Lung (tissue), 12 donors: ENCODE measurements around the gene TRPM4. TPM values are rescaled to one million over a fixed set of nuclear protein-coding genes. Genes with fewer than 3 reads are reported as not detected.

Experiments used
- ATAC-seq: fragments of 200-7000 bp; cut with Tn5 transposase; one replicate; pipeline ENCODE4 v1.9.1; 2020; ENCODE audit warnings: moderate number of reproducible peaks; ENCODE audit not compliant: insufficient read depth, low FRiP score
- DNase-seq, 3 donors: peaks; one replicate each; pipeline ENCODE4 v3.0.0-alpha.2; 2013 to 2017
- H3K27ac ChIP-seq, 2 donors: one replicate each; pipeline ENCODE4 v1.5.1; 2013; ENCODE audit warnings: mild to moderate bottlenecking in 2 of 2, moderate library complexity in 2 of 2, control low read depth in 1 of 2, inconsistent platforms in 1 of 2, low read depth in 1 of 2, low read length in 1 of 2
- H3K27me3 ChIP-seq, 3 donors: one replicate each; pipeline ENCODE4 v1.5.1; 2013; ENCODE audit warnings: low read length in 2 of 3; ENCODE audit not compliant: control insufficient read depth in 3 of 3, insufficient read depth in 3 of 3
- H3K36me3 ChIP-seq, 4 donors: one replicate each; pipeline ENCODE4 v1.5.1; 2013; ENCODE audit warnings: low read length in 4 of 4, mild to moderate bottlenecking in 1 of 4, moderate library complexity in 1 of 4; ENCODE audit not compliant: control insufficient read depth in 4 of 4, insufficient read depth in 4 of 4
- H3K4me1 ChIP-seq, 5 donors: one replicate each; pipeline ENCODE4 v1.5.1; 2013; ENCODE audit warnings: low read length in 5 of 5, mild to moderate bottlenecking in 2 of 5, moderate library complexity in 1 of 5; ENCODE audit not compliant: control insufficient read depth in 5 of 5, insufficient read depth in 5 of 5
- H3K4me3 ChIP-seq: one replicate; pipeline ENCODE4 v1.5.1; 2013; ENCODE audit warnings: mild to moderate bottlenecking, control low read depth, moderate library complexity
- H3K9ac ChIP-seq, 2 donors: one replicate each; pipeline ENCODE4 v1.5.1; 2013; ENCODE audit warnings: low read length in 2 of 2, control low read depth in 1 of 2; ENCODE audit not compliant: insufficient read depth in 1 of 2
- H3K9me3 ChIP-seq, 4 donors: one replicate each; pipeline ENCODE4 v1.5.1; 2013; ENCODE audit warnings: low read length in 3 of 4, mild to moderate bottlenecking in 1 of 4, moderate library complexity in 1 of 4; ENCODE audit not compliant: control insufficient read depth in 4 of 4, insufficient read depth in 3 of 4
- CTCF ChIP-seq: IDR thresholded peaks from 2 replicates; pipeline ENCODE4 v1.5.1; 2012; ENCODE audit warnings: mild to moderate bottlenecking; ENCODE audit errors: control extremely low read depth, extremely low read depth
- WGBS, 2 donors: extraction: QIAGEN DNeasy Blood & Tissue Kit; methylation state at CpG; one replicate each; pipeline ENCODE4 v1.1.7; 2013; 5-methylcytosine and 5-hydroxymethylcytosine counted together
- polyA plus RNA-seq, 2 donors: library from polyadenylated mRNA; stranded (reverse); fragments of 200-250 nt; gene quantifications; one replicate each; pipeline ENCODE4 v1.2.1, GENCODE V29; 2013
- total RNA-seq, 2 donors: library from RNA; depleted of rRNA in 1 of 2; stranded (reverse); fragments of >200 nt in 1 of 2; gene quantifications; one replicate each; pipeline ENCODE4 v1.2.1, GENCODE V29; 2014 to 2021
- donor health status: control.
- donor health status: control.
- donor health status: Bipolar disorder and iron deficiency.
- donor health status: healthy.
- donor health status: DM: yes; HTN: yes; CAD: no.

Gene TRPM4
- total and polyA plus RNA-seq, 4 donors: 15.6 to 70.1 (median 22.4) TPM

DNA sequence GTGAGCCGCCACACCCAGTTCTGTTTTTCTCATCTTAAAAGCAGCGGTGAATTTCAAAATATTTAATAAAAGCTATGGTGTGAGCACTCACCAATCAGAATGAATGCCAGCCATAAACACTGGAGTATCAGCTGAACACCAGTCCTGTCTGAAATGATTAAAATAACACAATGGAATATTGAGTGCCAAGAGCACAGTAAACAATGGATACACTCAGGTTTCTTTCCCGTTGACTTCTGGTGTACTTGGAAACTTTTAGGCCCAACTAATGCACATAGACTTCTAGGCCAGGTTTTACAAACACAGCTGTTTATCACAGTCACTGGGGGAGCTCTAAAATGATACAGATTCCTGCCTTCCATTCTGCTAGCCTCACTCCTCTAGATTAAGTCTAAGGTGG is 99.1 kb downstream of the TRPM4 start:
- Histone ChIP-seq H3K9ac (no peak overlapping the region), H3K27me3 (no peaks in the 10 kb centered on the region), H3K9me3 (peaks cover 0 to 10% (median 7%) of the 10 kb centered on the region in 4 donors), H3K27ac (no peak overlapping the region), H3K4me3 (no peak overlapping the region), H3K36me3 (no peaks in the 10 kb centered on the region), H3K4me1 (no peaks in the 10 kb centered on the region)
- ATAC-seq (no peak), DNase-seq (no peak)
- TF ChIP-seq CTCF: no peak
- 67 to 77% methylated on average over 3 of the region's 3 CpGs for WGBS, 2 donors

Other genes with a start within 250 kb of the TRPM4 start
- 1 to 10 TPM in 1 of 2 donors, under 1 TPM in 1; 0.51 to 2.8 TPM for gene DHDH, start 224.1 kb upstream of the TRPM4 start, total RNA-seq
- gene DHDH, start 224.1 kb upstream of the TRPM4 start, polyA plus RNA-seq: 1 to 10 TPM in 1 of 2 donors, under 1 TPM in 1; 1.00 to 6.0 TPM
- 100 to 1,000 TPM in 1 of 2 donors, 10 to 100 TPM in 1; 25.9 to 109 TPM for gene BAX, start 202.9 kb upstream of the TRPM4 start, total RNA-seq
- 100 to 1,000 TPM in 1 of 2 donors, 10 to 100 TPM in 1; 99.0 to 121 TPM for gene BAX, start 202.9 kb upstream of the TRPM4 start, polyA plus RNA-seq
- 1,000 to 10,000 TPM; 2,880 to 6,540 TPM for gene FTL, start 192.5 kb upstream of the TRPM4 start, total RNA-seq
- over 10,000 TPM; 17,775 to 22,369 TPM for gene FTL, start 192.5 kb upstream of the TRPM4 start, polyA plus RNA-seq
- gene GYS1, start 164.5 kb upstream of the TRPM4 start, total RNA-seq: 10 to 100 TPM; 34.1 to 49.7 TPM
- gene GYS1, start 164.5 kb upstream of the TRPM4 start, polyA plus RNA-seq: 10 to 100 TPM; 22.7 to 29.7 TPM
- gene RUVBL2, start 163.9 kb upstream of the TRPM4 start, total RNA-seq: 100 to 1,000 TPM in 1 of 2 donors, 10 to 100 TPM in 1; 85.6 to 108 TPM
- 100 to 1,000 TPM in 1 of 2 donors, 10 to 100 TPM in 1; 80.7 to 112 TPM for gene RUVBL2, start 163.9 kb upstream of the TRPM4 start, polyA plus RNA-seq
- gene LHB, start 140.7 kb upstream of the TRPM4 start, total RNA-seq: under 1 TPM in 1 of 2 donors, not detected in 1; 0.74 TPM
- gene LHB, start 140.7 kb upstream of the TRPM4 start, polyA plus RNA-seq: under 1 TPM; 0.32 to 0.67 TPM
- not detected for gene CGB3, start 133.5 kb upstream of the TRPM4 start, total RNA-seq
- gene CGB3, start 133.5 kb upstream of the TRPM4 start, polyA plus RNA-seq: not detected
- under 1 TPM in 1 of 2 donors, not detected in 1; 0.58 TPM for gene CGB2, start 125.9 kb upstream of the TRPM4 start, total RNA-seq
- not detected for gene CGB2, start 125.9 kb upstream of the TRPM4 start, polyA plus RNA-seq
- not detected for gene CGB1, start 120.9 kb upstream of the TRPM4 start, total RNA-seq
- gene CGB1, start 120.9 kb upstream of the TRPM4 start, polyA plus RNA-seq: not detected
- gene CGB5, start 113.9 kb upstream of the TRPM4 start, total RNA-seq: not detected
- gene CGB5, start 113.9 kb upstream of the TRPM4 start, polyA plus RNA-seq: not detected
- gene CGB8, start 108.7 kb upstream of the TRPM4 start, total RNA-seq: not detected
- not detected for gene CGB8, start 108.7 kb upstream of the TRPM4 start, polyA plus RNA-seq
- gene CGB7, start 100.0 kb upstream of the TRPM4 start, total RNA-seq: under 1 TPM; 0.11 to 0.21 TPM
- under 1 TPM; 0.29 to 0.57 TPM for gene CGB7, start 100.0 kb upstream of the TRPM4 start, polyA plus RNA-seq
- gene NTF4, start 93.0 kb upstream of the TRPM4 start, total RNA-seq: 1 to 10 TPM; 2.1 to 2.9 TPM
- gene NTF4, start 93.0 kb upstream of the TRPM4 start, polyA plus RNA-seq: 1 to 10 TPM; 2.8 to 5.2 TPM
- not detected for gene KCNA7, start 85.1 kb upstream of the TRPM4 start, total RNA-seq
- not detected for gene KCNA7, start 85.1 kb upstream of the TRPM4 start, polyA plus RNA-seq
- 100 to 1,000 TPM; 168 to 251 TPM for gene SNRNP70, start 72.3 kb upstream of the TRPM4 start, total RNA-seq
- 100 to 1,000 TPM; 143 to 191 TPM for gene SNRNP70, start 72.3 kb upstream of the TRPM4 start, polyA plus RNA-seq
- gene LIN7B, start 43.4 kb upstream of the TRPM4 start, total RNA-seq: 1 to 10 TPM; 6.6 to 7.8 TPM
- 10 to 100 TPM in 1 of 2 donors, 1 to 10 TPM in 1; 6.4 to 12.4 TPM for gene LIN7B, start 43.4 kb upstream of the TRPM4 start, polyA plus RNA-seq
- 1 to 10 TPM in 1 of 2 donors, not detected in 1; 1.9 TPM for gene C19orf73, start 38.6 kb upstream of the TRPM4 start, total RNA-seq
- 1 to 10 TPM; 3.1 to 4.3 TPM for gene C19orf73, start 38.6 kb upstream of the TRPM4 start, polyA plus RNA-seq
- 1 to 10 TPM; 3.0 to 8.4 TPM for gene PPFIA3, start 38.2 kb upstream of the TRPM4 start, total RNA-seq
- gene PPFIA3, start 38.2 kb upstream of the TRPM4 start, polyA plus RNA-seq: 10 to 100 TPM in 1 of 2 donors, 1 to 10 TPM in 1; 8.8 to 10.6 TPM
- gene HRC, start 2.4 kb upstream of the TRPM4 start, total RNA-seq: 1 to 10 TPM in 1 of 2 donors, under 1 TPM in 1; 0.18 to 5.7 TPM
- 1 to 10 TPM in 1 of 2 donors, under 1 TPM in 1; 0.14 to 2.0 TPM for gene HRC, start 2.4 kb upstream of the TRPM4 start, polyA plus RNA-seq
- gene SLC6A16, start 167.4 kb downstream of the TRPM4 start, total RNA-seq: 1 to 10 TPM; 1.8 to 2.5 TPM
- 1 to 10 TPM in 1 of 2 donors, under 1 TPM in 1; 0.93 to 2.4 TPM for gene SLC6A16, start 167.4 kb downstream of the TRPM4 start, polyA plus RNA-seq
- gene CD37, start 177.6 kb downstream of the TRPM4 start, total RNA-seq: 10 to 100 TPM; 33.9 to 65.1 TPM
- 100 to 1,000 TPM in 1 of 2 donors, 10 to 100 TPM in 1; 37.2 to 154 TPM for gene CD37, start 177.6 kb downstream of the TRPM4 start, polyA plus RNA-seq
- gene TEAD2, start 204.6 kb downstream of the TRPM4 start, total RNA-seq: 10 to 100 TPM; 31.4 to 40.0 TPM
- gene TEAD2, start 204.6 kb downstream of the TRPM4 start, polyA plus RNA-seq: 10 to 100 TPM; 21.9 to 31.5 TPM
- gene DKKL1, start 206.1 kb downstream of the TRPM4 start, total RNA-seq: under 1 TPM; 0.85 to 0.95 TPM
- under 1 TPM; 0.58 to 0.91 TPM for gene DKKL1, start 206.1 kb downstream of the TRPM4 start, polyA plus RNA-seq
- 1 to 10 TPM in 1 of 2 donors, not detected in 1; 2.9 TPM for gene KASH5, start 230.5 kb downstream of the TRPM4 start, total RNA-seq
- gene KASH5, start 230.5 kb downstream of the TRPM4 start, polyA plus RNA-seq: 1 to 10 TPM in 1 of 2 donors, under 1 TPM in 1; 0.52 to 1.5 TPM